HCT116 (cell line): ENCODE results near the gene MMS22L. TPM values are rescaled to one million over a fixed set of nuclear protein-coding genes. Genes with fewer than 3 reads are reported as not detected.
"Not testable (repeated sequence)": the region's sequence is repeated elsewhere in the genome, so short reads cannot be mapped to it uniquely, and the experiment has no call there.

Experiments used
- ATAC-seq: fragments of 200-7000 bp; cut with Tn5 transposase; 2 replicates; pipeline ENCODE4 v1.9.1; 2020; ENCODE audit warnings: mild to moderate bottlenecking, moderate library complexity
- BruUV-seq: library from RNA; stranded (reverse); fragments of 400-500 nt; replicated peaks from 2 replicates; lab custom pipeline; 2021; lab: Mats Ljungman, UMichigan
- CTCF ChIA-PET: fragments of 300-600 bp; sonication (Branson Sonifier 250); formaldehyde crosslinking; loops from one replicate; lab custom pipeline; 2021; ENCODE audit warnings: antibody characterized with exemption; lab: Charles Lee
- POLR2A ChIA-PET: fragments of 300-600, 350-600 bp; sonication (Branson Sonifier 250); formaldehyde crosslinking; loops from one replicate; lab custom pipeline; 2021; ENCODE audit warnings: antibody characterized with exemption; lab: Charles Lee
- RAD21 ChIA-PET, 2 experiments: fragments of 300-600 bp; sonication (Branson Sonifier 250); formaldehyde crosslinking; loops; one replicate each; lab custom pipeline; 2023; ENCODE audit warnings: low total read pairs in 2 of 2; ENCODE audit not compliant: uncharacterized antibody in 2 of 2, unreplicated experiment in 2 of 2, low non-redundant PET in 1 of 2; lab: Charles Lee
- DNase-seq: peaks from one replicate; pipeline ENCODE4 v3.0.0-alpha.2; 2010; ENCODE audit warnings: low read depth, low spot score
- H2AFZ ChIP-seq: fragments of 200-600 bp; shearing (Covaris generic), sonication (generic); 2 replicates; pipeline ENCODE4 v1.6.1; 2017; ENCODE audit warnings: low read depth, mixed run types, mixed read lengths, antibody characterized with exemption, low read length; ENCODE audit not compliant: poor library complexity, severe bottlenecking
- H3K27ac ChIP-seq: 2 replicates; pipeline ENCODE4 v1.5.1; 2012; ENCODE audit warnings: low read depth, low read length
- H3K27me3 ChIP-seq: fragments of 200-600 bp; sonication (generic); 2 replicates; pipeline ENCODE4 v1.6.1; 2016; ENCODE audit warnings: mixed run types, low read length, mixed read lengths; ENCODE audit not compliant: insufficient read depth
- H3K36me3 ChIP-seq, 2 experiments: fragments of 200-500 bp in 1 of 2; fragments of 200-600 bp in 1 of 2; sonication (Bioruptor generic) in 1 of 2; sonication (generic) in 1 of 2; 2 replicates each; pipeline versions ENCODE4 v1.5.1 to v1.6.1; 2014 to 2016; ENCODE audit warnings: low read length in 2 of 2, inconsistent platforms in 1 of 2, mixed read lengths in 1 of 2, mixed run types in 1 of 2; ENCODE audit not compliant: insufficient read depth in 2 of 2, control insufficient read depth in 1 of 2
- H3K4me1 ChIP-seq, 2 experiments: fragments of 200-600 bp in 1 of 2; sonication (generic) in 1 of 2; 2 replicates each; pipeline versions ENCODE4 v1.5.1 to v1.6.1; 2012 to 2017; ENCODE audit warnings: low read length in 2 of 2, inconsistent platforms in 1 of 2, mild to moderate bottlenecking in 1 of 2, mixed read lengths in 1 of 2, mixed run types in 1 of 2, moderate library complexity in 1 of 2; ENCODE audit not compliant: insufficient read depth in 2 of 2, control insufficient read depth in 1 of 2
- H3K4me2 ChIP-seq: fragments of 200-600 bp; sonication (generic); 2 replicates; pipeline ENCODE4 v1.6.1; 2017; ENCODE audit warnings: mixed run types, low read length, mixed read lengths
- H3K4me3 ChIP-seq, 2 experiments: fragments of 200-600 bp in 1 of 2; sonication (generic) in 1 of 2; replicated peaks in 1 of 2; 2 replicates each; pipeline ENCODE4 v1.5.1; 2011 to 2016; ENCODE audit warnings: low read length in 2 of 2, control low read depth in 1 of 2, low read depth in 1 of 2, mild to moderate bottlenecking in 1 of 2, mixed read lengths in 1 of 2, mixed run types in 1 of 2
- H3K79me2 ChIP-seq: fragments of 200-600 bp; sonication (generic); 2 replicates; pipeline ENCODE4 v1.6.1; 2017; ENCODE audit warnings: mild to moderate bottlenecking, mixed run types, low read length, moderate library complexity, mixed read lengths; ENCODE audit not compliant: insufficient read depth
- H3K9ac ChIP-seq: fragments of 200-600 bp; sonication (generic); 2 replicates; pipeline ENCODE4 v1.6.1; 2016; ENCODE audit warnings: low read length, mixed read lengths
- H3K9me2 ChIP-seq: fragments of 200-600 bp; sonication (generic), shearing (Covaris generic); 2 replicates; pipeline ENCODE4 v1.6.1; 2017; ENCODE audit warnings: mixed run types, mild to moderate bottlenecking, moderate library complexity; ENCODE audit not compliant: insufficient read depth
- H3K9me3 ChIP-seq, 2 experiments: fragments of 200-500 bp in 1 of 2; fragments of 200-600 bp in 1 of 2; sonication (Bioruptor generic) in 1 of 2; sonication (generic) in 1 of 2; 2 replicates each; pipeline ENCODE4 v1.6.1; 2014 to 2017; ENCODE audit warnings: low read length in 2 of 2, mixed read lengths in 2 of 2, inconsistent platforms in 1 of 2, low read depth in 1 of 2, mild to moderate bottlenecking in 1 of 2, mixed run types in 1 of 2, moderate library complexity in 1 of 2; ENCODE audit not compliant: control insufficient read depth in 1 of 2, insufficient read depth in 1 of 2
- H4K20me1 ChIP-seq: fragments of 200-600 bp; sonication (generic), shearing (Covaris generic); 2 replicates; pipeline ENCODE4 v1.6.1; 2017; ENCODE audit warnings: mixed run types, mild to moderate bottlenecking, moderate library complexity; ENCODE audit not compliant: insufficient read depth
- FOSL1 ChIP-seq: IDR thresholded peaks from 2 replicates; pipeline ENCODE4 v1.6.1; 2012; ENCODE audit warnings: low read depth
- SP1 ChIP-seq: IDR thresholded peaks from 2 replicates; pipeline ENCODE4 v1.6.1; 2012; ENCODE audit warnings: low read depth
- ZFX ChIP-seq: fragments of 450-650 bp; IDR thresholded peaks from 2 replicates; pipeline ENCODE4 v1.6.1; 2017
- intact Hi-C: fragments of 100-400 bp; cut with micrococcal nuclease; formaldehyde crosslinking; loops from 2 replicates; pipeline ENCODE4 v1.10.0; 2022
- total RNA-seq: library from RNA; stranded (reverse); gene quantifications from one replicate; pipeline ENCODE4 v1.2.1, GENCODE V29; 2021; ENCODE audit not compliant: unreplicated experiment
- TF ChIP-seq, protein P1 (sequence below): IDR thresholded peaks from 2 replicates; pipeline ENCODE4 v1.6.1; 2012

Gene MMS22L
- total RNA-seq, 1 experiment from 2014 or later = 44.1 TPM

GRCh38 chr6:97160280-97160679 is 122.7 kb downstream of the MMS22L start:
- ChIA-PET CTCF (no interaction called here), POLR2A (no interaction called here), RAD21 (no interaction called here)
- Histone ChIP-seq H3K27me3 (no peaks in the 10 kb centered on the region), H3K4me2 (no peak overlapping the region), H3K9me3 (no peaks in the 10 kb centered on the region), H3K9me2 (no peaks in the 10 kb centered on the region), H3K79me2 (no peaks in the 10 kb centered on the region), H3K36me3 (peaks cover 10 to 28% of the 10 kb centered on the region in 2 experiments), H3K4me1 (no peaks in the 10 kb centered on the region), H2AFZ (no peak overlapping the region), H3K27ac (no peak overlapping the region), H4K20me1 (no peaks in the 10 kb centered on the region), H3K9ac (no peak overlapping the region), H3K4me3 (no peak overlapping the region)
- TF ChIP-seq SP1 (no peak), ZFX (no peak), FOSL1 (0 out of 2 replicates have a peak, but pooled peaks have one; percentile 10)
- TF ChIP-seq, protein P1, sequence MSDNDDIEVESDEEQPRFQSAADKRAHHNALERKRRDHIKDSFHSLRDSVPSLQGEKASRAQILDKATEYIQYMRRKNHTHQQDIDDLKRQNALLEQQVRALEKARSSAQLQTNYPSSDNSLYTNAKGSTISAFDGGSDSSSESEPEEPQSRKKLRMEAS = no peak
- DNase-seq (no peak), ATAC-seq (no peak)
- intact Hi-C loops = no loop called here
- no TSS peak for BruUV-seq

- intact Hi-C loops, H3K4me3 ChIP-seq, H3K27ac ChIP-seq, H3K9me2 ChIP-seq, CTCF ChIA-PET, H3K79me2 ChIP-seq, RAD21 ChIA-PET, DNase-seq, H3K9me3 ChIP-seq, H4K20me1 ChIP-seq, H3K27me3 ChIP-seq, BruUV-seq, ATAC-seq, H3K4me2 ChIP-seq, POLR2A ChIA-PET, H2AFZ ChIP-seq, H3K9ac ChIP-seq, H3K4me1 ChIP-seq: not testable (repeated sequence)
- peaks cover 3 to 13% of the 10 kb centered on the region in 2 experiments; a peak in 2 of 4 replicates for H3K36me3 ChIP-seq
These were observed 127.6 kb downstream of the MMS22L start for GRCh38 chr6:97155447-97155846.
